ENCODE results near the gene PLA2G15.

The PLA2G15 gene

DNA sequence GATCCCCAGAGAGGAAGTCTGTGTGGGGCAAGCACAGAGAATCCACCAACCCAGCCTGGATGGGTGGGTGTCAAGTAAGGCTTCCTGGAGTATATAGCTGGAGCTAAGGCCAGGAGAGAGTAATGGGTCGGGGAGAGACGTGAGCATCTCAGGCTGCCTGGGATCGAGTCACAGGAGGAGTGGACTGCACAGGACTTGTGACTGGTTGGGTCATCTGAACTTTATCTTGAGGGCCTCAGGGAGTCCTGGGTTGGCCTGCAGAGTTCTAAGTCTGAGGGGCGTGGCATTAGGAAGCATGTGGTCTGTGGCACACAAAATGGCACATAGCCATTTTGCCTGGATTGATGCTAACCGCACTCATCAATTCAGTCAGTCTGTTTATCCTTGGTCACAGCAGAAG is 1.5 kb downstream of the PLA2G15 start:
- Histone ChIP-seq H2AFZ (no peak overlapping the region), H3K79me2 (peaks cover 15% of the 10 kb centered on the region), H3K4me3 (ENCODE audit: low read depth, low read length) (no peak overlapping the region), H3K4me1 (peaks cover 14% of the 10 kb centered on the region), H3K9ac (no peak overlapping the region), H3K9me3 (ENCODE audit: control insufficient read depth, low read length) (no peaks in the 10 kb centered on the region), H3K36me3 (ENCODE audit: control insufficient read depth, insufficient read depth, low read length) (no peaks in the 10 kb centered on the region), H3K27me3 (ENCODE audit: control insufficient read depth, insufficient read depth, low read length) (no peaks in the 10 kb centered on the region), H3K27ac (no peak overlapping the region), H3K4me2 (ENCODE audit: low read length) (no peak overlapping the region)
- TF ChIP-seq, protein P1, sequence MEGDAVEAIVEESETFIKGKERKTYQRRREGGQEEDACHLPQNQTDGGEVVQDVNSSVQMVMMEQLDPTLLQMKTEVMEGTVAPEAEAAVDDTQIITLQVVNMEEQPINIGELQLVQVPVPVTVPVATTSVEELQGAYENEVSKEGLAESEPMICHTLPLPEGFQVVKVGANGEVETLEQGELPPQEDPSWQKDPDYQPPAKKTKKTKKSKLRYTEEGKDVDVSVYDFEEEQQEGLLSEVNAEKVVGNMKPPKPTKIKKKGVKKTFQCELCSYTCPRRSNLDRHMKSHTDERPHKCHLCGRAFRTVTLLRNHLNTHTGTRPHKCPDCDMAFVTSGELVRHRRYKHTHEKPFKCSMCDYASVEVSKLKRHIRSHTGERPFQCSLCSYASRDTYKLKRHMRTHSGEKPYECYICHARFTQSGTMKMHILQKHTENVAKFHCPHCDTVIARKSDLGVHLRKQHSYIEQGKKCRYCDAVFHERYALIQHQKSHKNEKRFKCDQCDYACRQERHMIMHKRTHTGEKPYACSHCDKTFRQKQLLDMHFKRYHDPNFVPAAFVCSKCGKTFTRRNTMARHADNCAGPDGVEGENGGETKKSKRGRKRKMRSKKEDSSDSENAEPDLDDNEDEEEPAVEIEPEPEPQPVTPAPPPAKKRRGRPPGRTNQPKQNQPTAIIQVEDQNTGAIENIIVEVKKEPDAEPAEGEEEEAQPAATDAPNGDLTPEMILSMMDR (IDR thresholded peaks at IDR 0.05): no peak

DNA sequence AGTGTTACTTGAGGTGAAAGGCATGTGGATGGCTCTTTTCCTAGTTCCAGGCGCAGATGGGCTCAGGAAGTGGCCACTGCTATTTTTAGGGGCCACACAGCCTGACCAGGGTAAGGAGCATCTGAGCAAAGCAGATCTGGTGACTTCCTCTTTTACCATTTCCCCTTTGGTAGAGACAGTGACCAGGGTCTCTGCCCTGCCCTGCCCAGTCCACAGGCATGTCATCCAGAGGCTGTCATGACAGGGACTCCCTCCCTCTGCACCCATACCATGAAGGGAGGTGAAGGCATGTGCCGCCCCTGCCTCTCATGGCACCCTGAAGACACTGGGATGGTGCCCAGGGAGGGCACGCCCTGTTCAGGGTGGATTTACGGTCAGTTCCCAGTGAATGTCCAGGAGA is 2.2 kb downstream of the PLA2G15 start:
- Histone ChIP-seq H3K9me3 (ENCODE audit: control insufficient read depth, low read length) (no peaks in the 10 kb centered on the region), H3K27ac (no peak overlapping the region), H3K79me2 (peaks cover 15% of the 10 kb centered on the region), H3K36me3 (ENCODE audit: control insufficient read depth, insufficient read depth, low read length) (no peaks in the 10 kb centered on the region), H2AFZ (no peak overlapping the region), H3K4me1 (peaks cover 14% of the 10 kb centered on the region), H3K9ac (no peak overlapping the region), H3K4me2 (ENCODE audit: low read length) (no peak overlapping the region), H3K4me3 (ENCODE audit: low read depth, low read length) (no peak overlapping the region), H3K27me3 (ENCODE audit: control insufficient read depth, insufficient read depth, low read length) (no peaks in the 10 kb centered on the region)
- TF ChIP-seq, protein P1 (IDR thresholded peaks at IDR 0.05): no peak

DNA sequence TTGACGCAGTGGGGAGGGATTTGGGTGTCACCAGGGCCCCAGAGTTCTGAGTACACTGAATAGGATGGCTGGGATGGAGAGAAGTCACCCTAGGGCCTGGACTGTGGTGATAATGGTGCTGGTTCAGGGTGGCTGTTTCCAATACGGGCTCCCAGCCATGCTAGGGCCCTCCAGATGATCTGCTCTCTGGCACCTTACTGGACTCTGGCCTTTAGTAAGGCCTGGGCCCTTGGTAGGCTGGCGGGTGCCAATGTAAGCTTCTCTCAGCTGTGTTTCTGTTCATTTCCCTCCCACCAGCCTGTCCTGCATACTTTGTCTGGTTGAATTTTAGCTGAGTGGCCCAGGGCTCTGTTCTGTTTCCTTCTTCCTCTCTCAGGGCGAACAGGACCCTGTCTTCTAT is 2.8 kb downstream of the PLA2G15 start:
- H2AFZ ChIP-seq: no peak overlapping the region
- no peak overlapping the region for H3K4me2 ChIP-seq (ENCODE audit: low read length)
- H3K9me3 ChIP-seq (ENCODE audit: control insufficient read depth, low read length): no peaks in the 10 kb centered on the region
- H3K4me1 ChIP-seq: peaks cover 14% of the 10 kb centered on the region
- TF ChIP-seq, protein P1 (IDR thresholded peaks at IDR 0.05): no peak
- H3K27ac ChIP-seq: no peak overlapping the region
- H3K27me3 ChIP-seq (ENCODE audit: control insufficient read depth, insufficient read depth, low read length): no peaks in the 10 kb centered on the region
- H3K4me3 ChIP-seq (ENCODE audit: low read depth, low read length): no peak overlapping the region
- no peak overlapping the region for H3K9ac ChIP-seq
- H3K36me3 ChIP-seq (ENCODE audit: control insufficient read depth, insufficient read depth, low read length): no peaks in the 10 kb centered on the region
- peaks cover 15% of the 10 kb centered on the region for H3K79me2 ChIP-seq

DNA sequence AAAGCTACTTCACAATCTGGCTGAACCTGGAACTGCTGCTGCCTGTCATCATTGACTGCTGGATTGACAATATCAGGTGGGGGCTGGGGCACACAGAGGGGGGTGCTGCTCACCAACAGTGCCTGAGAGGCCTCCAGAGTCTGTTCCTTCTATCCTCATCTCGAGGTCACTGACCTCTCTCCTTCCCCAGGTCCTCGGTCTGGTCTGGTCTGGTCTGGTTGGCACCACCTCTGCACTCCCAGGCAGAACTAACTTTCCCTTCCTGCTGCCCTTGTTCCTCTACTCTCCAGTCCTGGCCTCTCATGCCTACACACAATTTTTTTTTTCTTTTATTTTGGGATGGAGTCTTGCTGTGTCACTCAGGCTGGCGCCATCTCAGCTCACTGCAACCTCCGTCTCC is 4.2 kb downstream of the PLA2G15 start:
- Histone ChIP-seq H3K79me2 (peaks cover 15% of the 10 kb centered on the region), H3K27me3 (ENCODE audit: control insufficient read depth, insufficient read depth, low read length) (no peaks in the 10 kb centered on the region), H3K4me3 (ENCODE audit: low read depth, low read length) (no peak overlapping the region), H3K9me3 (ENCODE audit: control insufficient read depth, low read length) (no peaks in the 10 kb centered on the region), H3K4me1 (peaks cover 12% of the 10 kb centered on the region), H3K9ac (no peak overlapping the region), H3K36me3 (ENCODE audit: control insufficient read depth, insufficient read depth, low read length) (no peaks in the 10 kb centered on the region), H2AFZ (no peak overlapping the region), H3K27ac (no peak overlapping the region), H3K4me2 (ENCODE audit: low read length) (no peak overlapping the region)
- TF ChIP-seq, protein P1 (IDR thresholded peaks at IDR 0.05): no peak

DNA sequence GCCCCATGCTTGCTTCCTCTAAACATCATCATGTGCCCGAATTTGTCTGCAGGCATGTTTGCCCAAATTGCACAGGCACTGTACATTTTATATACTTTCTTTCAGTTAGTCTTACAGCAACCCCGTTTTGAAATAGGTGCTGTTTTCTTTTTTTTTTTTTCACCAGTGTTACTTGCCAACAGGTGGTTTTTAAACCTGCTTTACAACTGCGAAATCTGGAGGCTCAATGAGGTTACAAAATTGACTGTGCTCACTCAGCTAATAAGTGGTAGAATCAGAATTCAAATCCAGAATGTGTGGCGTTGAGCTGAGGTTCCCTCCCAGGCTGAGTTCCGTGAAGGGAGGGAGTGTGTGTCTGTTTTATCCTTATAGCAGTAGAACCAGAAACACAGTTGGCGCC is 5.8 kb downstream of the PLA2G15 start:
- Histone ChIP-seq H3K9ac (no peak overlapping the region), H3K27ac (no peak overlapping the region), H3K36me3 (ENCODE audit: control insufficient read depth, insufficient read depth, low read length) (no peaks in the 10 kb centered on the region), H3K79me2 (peaks cover 9% of the 10 kb centered on the region), H3K4me3 (ENCODE audit: low read depth, low read length) (no peak overlapping the region), H3K4me2 (ENCODE audit: low read length) (no peak overlapping the region), H3K9me3 (ENCODE audit: control insufficient read depth, low read length) (no peaks in the 10 kb centered on the region), H3K4me1 (peaks cover 4% of the 10 kb centered on the region), H2AFZ (no peak overlapping the region), H3K27me3 (ENCODE audit: control insufficient read depth, insufficient read depth, low read length) (no peaks in the 10 kb centered on the region)
- TF ChIP-seq, protein P1 (IDR thresholded peaks at IDR 0.05): no peak

Measured in parathyroid adenoma (tissue), 2 donors.